GM21737 (cell line): Measurements from ENCODE around the gene CALHM6.
"Not testable (repeated sequence)": the region's sequence is repeated elsewhere in the genome, so short reads cannot be mapped to it uniquely, and the experiment has no call there.

ENCODE experiments used
- ATAC-seq: cut with Tn5 transposase; IDR thresholded peaks from one replicate; pipeline ENCODE4 v1.9.1; 2021; ENCODE audit warnings: mild to moderate bottlenecking, moderate library complexity; ENCODE audit not compliant: unreplicated experiment

CALHM6 gene

DNA sequence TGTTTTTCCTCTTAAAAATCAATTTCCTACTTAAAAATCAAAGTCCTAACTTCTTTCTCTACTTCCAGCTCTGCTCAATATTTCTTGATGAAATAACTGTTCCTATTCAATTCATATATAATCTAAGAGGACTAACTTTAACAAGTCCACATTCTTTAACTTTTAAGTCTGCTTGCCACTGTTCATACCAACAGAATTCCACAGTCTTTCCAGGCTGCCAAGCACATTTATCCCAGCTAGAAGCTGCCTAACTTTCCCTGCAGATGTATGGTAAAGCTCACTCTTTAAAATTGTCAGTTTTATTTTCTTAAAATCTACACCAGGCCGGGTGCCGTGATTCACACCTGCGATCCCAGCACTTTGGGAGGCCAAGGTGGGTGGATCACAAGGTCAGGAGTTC is 11.5 kb downstream of the CALHM6 start:
- ATAC-seq = no peak

DNA sequence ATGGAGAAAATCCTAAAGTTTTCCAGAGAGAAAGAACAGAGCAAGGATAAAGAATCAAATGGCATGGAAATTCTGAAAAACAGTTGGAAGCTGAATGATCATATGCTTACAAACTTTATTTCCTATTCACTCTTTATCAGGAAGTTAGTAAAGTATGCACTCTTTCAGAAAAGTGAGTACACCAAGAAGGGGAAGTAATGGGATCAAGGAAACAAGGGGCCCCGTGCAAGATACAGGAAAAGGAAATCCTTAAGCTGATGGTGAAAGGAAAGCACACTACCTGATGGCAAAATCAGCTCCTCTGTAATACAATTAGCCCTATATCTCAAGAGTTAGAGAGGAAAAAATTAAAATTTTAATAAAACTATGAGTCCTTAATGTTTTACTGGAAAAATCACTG is 14.0 kb downstream of the CALHM6 start:
- ATAC-seq = no peak

DNA sequence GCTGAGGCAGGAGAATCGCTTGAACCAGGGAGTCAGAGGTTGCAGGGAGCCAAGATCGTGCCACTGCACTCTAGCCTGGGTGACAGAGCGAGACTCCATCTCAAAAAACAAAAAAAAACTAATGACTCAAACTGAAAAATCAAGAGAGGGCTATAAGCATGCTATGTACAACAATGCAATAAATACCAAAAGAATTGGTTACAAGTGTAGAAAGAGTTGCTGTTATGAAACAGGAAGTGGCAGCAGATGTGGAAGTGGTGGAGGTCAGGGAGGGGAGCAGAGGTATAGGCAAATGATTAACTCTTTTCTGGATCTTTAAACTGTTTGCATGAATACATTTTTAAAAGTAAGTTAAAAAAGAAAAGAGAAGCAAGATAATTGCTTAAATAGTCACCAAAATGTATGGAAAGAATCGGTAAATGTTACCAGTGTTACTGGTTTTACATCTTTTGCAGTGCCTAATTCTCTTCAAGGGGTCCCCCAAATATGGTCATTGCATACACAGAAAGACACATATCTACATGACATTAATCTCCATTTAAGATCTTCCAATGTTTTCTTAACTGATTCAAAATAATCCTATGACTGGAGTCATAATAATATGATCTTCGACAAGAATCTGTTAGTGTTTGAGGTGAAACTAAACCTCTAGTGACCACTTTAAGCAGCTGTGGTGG is 15.0 kb downstream of the CALHM6 start:
- peak; percentile 100 for ATAC-seq

DNA sequence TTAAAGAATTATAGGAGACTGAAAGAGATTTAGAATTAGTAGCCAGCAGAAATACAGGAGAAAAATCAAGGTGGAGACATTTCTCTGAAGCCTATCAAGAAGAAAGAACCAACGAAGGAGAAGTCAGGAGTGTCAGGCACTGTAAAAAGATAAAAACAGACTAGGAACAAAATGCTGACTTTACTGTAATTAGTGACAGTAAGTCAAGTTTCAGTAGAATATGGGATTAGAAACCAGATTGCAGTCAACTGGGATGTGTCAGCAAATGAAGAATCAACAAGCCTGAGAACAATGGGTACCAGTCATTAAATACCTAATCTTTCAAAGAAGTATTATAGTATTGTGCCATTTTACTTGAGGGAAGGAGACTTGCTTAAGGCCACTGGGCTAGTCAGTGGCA is 21.6 kb downstream of the CALHM6 start:
- ATAC-seq = no peak

DNA sequence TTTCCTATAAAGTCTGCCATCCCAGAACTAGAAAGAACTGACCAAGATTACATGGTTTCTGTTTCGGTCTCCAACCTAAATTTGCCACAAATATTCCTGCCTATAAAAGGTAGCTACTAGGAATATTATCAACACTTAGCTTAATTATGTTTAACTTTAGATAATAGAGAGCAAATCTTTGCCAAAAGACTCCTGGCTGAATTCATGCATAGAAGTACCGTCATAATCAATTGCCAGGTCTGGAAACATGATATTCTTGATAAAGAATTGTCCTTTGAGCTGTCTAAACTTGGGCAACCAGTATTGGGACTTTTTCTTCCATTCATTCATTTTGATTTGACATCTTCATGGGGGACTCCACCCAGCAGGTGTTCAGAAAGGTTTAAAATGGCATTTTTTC is 22.4 kb downstream of the CALHM6 start:
- no peak for ATAC-seq

DNA sequence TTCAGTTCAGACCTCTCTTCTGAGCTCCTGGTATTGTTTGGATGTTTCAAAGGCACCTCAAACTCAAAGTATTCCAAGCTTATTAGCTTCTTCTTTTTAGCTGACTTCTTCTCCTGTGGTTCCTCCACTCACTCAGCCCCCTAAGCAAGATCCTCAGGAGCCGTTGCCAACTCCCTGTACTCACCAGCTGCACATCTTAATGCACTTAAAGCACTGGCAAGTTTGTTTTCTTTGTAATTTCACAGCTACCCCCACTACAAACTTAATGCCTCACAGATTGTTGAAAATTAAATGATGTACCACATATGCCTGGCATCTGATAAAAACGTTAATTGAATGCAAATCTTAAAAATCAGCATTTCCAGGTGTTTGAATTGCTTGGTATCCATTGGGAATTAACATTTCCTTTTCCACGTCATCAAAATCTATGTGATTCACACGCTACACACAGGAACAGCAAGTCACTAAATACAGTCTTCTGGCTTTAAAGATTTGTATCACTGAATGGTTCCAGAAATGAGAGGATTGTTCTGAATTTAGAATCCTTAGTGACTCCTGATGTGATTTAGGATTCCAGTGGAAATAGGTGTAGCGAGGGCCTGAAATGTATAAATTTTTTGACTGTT is 24.5 kb downstream of the CALHM6 start:
- ATAC-seq = no peak

DNA sequence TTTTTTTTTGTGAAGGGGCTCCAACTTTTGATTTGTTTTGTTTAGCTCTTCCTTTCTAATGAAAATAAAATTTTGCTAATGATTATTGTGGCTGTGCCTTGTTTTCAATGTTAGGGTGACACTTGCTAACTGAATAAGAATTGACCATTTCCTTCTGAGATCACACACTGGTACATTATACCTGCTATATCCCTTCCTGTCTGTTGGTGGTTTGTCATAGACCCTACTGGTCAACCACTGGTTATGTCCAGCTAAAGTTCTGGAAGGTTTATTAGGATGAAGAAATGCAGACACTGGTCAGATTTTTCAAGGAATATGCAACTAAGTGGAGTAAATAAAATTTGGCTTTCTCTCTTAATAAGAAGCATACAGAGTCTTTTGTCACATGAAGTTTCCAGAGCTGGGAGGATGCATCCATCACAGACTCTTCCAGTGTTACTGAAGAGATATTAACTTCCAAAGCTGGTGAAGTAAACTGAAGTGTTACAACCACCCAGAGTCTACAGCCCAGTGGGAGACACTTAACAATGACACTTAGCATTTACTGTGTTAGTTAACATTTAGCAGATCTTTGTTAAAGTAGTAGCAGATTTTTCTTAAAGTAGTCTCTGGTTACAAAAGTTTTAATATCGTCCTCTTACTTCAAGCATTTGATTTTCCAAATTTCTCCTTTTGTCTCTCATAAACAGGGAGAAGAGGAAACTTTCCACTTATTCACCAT is 30.6 kb downstream of the CALHM6 start:
- ATAC-seq = no peak

DNA sequence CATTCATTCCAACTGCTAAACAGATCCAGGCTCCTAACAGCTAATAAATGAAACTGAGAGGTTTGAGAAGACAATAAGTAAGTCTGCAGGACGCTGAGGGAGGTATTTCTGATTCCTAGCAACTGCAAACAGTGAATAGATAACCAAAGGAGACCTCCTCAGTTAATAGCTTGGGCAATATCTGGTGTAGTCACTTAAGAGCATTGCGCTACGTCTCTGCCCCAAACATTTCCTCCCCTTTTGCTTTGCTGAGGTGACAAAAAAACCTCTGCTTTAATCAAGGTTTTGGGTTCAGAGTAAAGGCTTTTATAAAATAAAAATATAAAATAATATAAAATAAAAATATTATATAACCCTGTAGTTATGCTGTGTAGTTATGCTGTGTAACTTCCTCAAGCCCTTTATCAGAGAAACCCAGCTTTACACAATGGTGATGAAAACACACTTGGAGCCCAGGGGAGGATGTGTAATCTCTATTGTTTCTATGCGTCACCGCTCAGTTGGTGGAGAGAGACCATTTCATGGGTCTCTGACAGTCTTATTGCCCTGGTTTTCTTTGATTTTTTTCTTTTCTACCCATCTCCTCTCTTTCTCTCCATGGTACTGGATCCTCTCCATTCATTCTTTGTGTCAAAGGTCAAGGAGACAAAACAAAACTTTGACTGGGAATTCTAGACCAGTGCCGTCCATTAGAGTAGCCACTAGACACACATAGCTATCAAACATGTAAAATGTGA is 31.3 kb downstream of the CALHM6 start:
- ATAC-seq = no peak

DNA sequence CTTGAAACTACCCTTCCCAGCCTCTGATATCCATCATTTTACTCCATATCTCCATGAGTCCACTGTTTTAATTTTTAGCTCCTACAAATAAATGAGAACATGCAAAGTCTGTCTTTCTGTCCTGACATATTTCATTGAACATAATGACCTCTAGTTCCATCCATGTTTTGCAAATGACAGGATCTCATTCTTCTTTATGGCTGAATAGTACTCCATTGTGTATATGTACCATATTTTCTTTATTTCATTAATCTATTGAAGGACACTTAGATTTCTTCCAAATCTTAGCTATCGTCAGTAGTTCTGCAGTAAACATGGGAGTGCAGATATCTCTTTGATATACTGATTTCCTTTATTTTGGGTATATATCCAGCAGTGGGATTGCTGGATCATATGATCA is 34.0 kb downstream of the CALHM6 start:
- ATAC-seq = not testable (repeated sequence)

DNA sequence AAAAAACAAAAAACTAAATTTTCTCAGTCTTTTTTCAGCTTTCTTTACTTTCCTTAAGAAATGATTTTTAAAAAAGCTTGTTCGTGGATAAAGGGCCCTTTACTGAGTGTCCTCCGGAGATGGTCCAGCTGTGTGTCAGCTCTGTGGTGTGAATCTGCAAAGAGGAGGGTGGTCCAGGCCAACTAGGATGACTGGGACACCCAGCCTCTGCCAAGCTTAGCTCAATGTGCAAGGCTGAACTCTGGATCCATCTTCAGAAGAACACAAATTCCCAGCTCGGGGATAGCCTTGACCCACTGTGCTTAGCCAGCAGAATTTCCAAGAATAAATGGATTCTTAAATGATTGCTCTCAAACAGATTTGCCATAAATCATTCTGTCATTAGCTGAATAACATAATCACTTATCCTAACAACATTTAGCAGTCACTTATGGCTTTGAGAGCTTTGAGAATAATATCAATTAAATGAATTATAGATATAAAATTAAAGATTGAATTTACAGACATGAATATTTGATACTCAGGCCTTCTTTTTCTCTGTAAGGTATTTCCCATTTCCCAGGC is 36.0 kb downstream of the CALHM6 start:
- no peak for ATAC-seq

DNA sequence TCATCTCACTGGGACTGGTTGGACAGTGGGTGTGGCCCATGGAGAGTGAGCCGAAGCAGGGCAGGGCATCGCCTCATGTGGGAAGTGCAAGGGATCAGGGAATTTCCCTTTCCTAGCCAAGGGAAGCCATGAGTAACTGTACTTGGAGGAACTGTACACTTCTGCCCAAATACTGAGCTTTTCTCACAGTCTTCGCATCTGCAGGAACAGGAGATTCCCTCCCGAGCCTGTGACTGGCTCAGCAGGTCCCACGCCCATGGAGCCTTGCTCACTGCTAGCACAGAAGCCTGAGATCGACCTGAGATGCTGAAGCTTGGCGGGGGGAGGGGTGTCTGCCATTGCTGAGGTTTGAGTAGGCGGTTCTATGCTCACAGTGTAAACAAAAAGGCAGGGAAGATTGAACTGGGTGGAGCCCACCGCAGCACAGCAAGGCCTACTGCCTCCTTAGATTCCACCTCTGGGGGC is 39.8 kb downstream of the CALHM6 start:
- ATAC-seq = no peak

DNA sequence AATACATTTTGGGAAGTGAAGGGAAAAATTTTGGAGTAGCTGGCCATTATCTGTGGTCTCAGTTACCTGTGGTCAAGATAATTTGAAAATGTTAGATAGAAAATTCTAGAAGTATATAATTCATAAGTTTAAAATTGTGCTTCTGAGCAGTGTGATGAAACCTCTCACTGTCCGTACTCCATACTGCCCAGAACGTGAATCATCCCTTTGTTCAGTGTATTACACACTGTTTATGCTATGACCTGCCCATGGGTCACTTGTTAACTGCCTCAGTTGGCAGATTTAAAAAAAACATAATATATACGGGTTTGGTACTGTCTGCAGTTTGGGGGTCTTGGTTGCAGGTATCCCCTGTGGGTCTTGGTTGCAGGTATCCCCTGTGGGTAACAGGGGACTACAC is 46.1 kb downstream of the CALHM6 start:
- no peak for ATAC-seq

DNA sequence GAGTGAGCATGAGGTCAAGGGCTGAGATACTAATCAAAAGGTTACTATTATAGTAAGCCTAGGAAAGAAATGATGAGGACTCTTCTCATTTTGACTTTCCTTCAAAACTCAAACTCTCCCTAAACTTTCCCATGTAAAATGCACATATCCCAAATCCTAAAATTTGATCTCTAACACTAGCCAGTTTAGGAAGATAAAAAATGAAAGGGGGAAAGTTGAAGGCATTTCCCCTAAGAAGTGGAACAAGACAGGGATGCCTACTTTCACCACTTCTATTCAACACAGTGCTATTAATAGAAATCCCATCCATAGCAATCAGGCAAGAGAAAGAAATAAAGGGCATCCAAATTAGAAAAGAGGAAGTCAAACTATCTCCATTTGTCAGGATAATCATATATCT is 47.4 kb downstream of the CALHM6 start:
- no peak for ATAC-seq

DNA sequence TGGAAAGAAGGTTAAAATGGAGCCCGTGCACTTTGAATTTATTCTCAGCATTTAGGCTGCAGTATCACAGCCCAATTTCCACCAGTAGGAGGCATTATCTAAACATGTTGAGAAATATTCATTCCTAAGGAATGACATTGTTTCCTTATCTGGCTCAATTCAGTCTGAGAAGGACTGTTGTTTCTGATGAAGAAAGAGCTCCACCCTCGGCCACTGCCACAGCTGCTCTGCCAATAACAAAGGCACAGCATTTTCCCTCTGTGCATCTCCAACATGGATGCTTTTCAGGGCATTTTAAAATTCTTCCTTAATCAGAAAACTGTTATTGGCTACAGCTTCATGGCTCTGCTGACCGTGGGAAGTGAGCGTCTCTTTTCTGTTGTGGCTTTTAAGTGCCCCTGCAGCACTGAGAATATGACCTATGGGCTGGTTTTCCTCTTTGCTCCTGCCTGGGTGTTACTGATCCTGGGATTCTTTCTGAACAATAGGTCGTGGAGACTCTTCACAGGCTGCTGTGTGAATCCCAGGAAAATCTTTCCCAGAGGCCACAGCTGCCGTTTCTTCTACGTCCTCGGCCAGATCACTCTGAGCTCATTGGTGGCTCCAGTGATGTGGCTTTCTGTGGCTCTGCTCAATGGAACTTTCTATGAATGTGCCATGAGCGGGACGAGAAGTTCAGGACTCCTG is 50.4 kb downstream of the CALHM6 start, which contains the start of gene CALHM5:
TSS of gene CALHM5 (plus strand) at position 216 of the 687 bp plus-strand sequence. CDS start at position 274, 58 bp downstream.
- ATAC-seq = no peak

DNA sequence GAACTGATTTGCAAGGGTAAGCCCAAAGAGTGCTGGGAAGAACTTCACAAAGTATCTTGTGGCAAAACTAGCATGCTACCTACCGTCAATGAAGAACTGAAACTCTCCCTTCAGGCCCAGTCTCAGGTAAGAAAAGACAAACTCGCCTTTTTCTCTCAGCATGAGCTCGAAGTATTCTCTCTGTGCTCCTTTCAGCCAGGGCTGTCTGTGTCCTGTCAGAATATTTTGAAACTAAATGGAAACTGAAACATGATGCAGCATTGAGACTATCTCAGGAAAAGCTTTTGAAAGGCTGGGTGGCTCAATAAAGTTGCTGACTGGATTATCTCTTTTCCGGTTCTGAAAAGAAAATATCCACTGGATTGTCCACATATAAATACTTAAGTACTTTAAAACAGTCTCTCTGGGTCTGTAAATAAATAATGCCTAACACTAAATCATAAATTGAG is 51.0 kb downstream of the CALHM6 start:
- ATAC-seq = peak; percentile 78

DNA sequence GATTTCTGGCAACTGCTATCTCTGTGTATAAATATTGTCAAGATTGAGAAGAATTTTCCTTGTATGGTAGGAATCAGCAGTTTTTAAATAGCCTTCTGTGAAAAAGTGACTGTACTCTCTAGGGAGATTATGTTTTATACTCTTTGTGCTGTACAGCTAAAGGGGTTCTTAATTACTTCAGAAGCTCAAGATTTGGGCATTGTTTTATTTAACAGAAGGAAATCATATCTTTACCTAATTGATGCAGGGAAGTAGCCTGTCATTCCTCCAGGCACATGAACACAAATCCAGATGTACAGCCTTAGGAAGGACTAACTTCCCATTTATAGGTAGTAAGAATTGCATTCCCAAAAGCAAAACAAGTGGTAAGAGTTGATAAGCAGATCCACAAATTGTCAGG is 51.6 kb downstream of the CALHM6 start:
- ATAC-seq = no peak
